ENCODE measurements around the gene CFAP410.

CFAP410 gene
- long read RNA-seq, partial matches to known transcripts: 0 of 30 reads
- long read RNA-seq, other reads (novel, unspliced or antisense): 30 of 30 reads

GRCh38 chr21:44338971-44339910 is at the start of gene CFAP410:
CFAP410 (minus strand) TSS chr21:44339390; CDS start chr21:44339194, 196 bp downstream.
- TF ChIP-seq POLR2AphosphoS5 (IDR thresholded peaks at IDR 0.05; ENCODE audit: low read depth): peak; percentile 95
- TF ChIP-seq SPI1 (IDR thresholded peaks at IDR 0.05; ENCODE audit: borderline replicate concordance, low read depth): no peak
- peak; percentile 93 to 95 for DNase-seq (ENCODE audit: low read depth in 1 of 2, low spot score in 1 of 2)
- Histone ChIP-seq H3K4me3 (replicated peaks; ENCODE audit: insufficient read depth, low read length) (peak within 1 kb of the TSS; percentile 65), H3K27me3 (ENCODE audit: insufficient read depth, poor library complexity, severe bottlenecking) (no peaks in the 10 kb centered on the region), H3K27ac (replicated peaks) (peak within 1 kb of the TSS; percentile 91)

GRCh38 chr21:44384968-44385367 is 45.8 kb upstream of the CFAP410 start:
- Histone ChIP-seq H3K27ac (replicated peaks) (no peak overlapping the region), H3K27me3 (ENCODE audit: insufficient read depth, poor library complexity, severe bottlenecking) (no peaks in the 10 kb centered on the region), H3K4me3 (replicated peaks; ENCODE audit: insufficient read depth, low read length) (no peak overlapping the region)
- TF ChIP-seq GABPA (IDR thresholded peaks at IDR 0.05; ENCODE audit: low read depth) (no peak), REST (IDR thresholded peaks at IDR 0.05; ENCODE audit: insufficient replicate concordance, low read depth) (no peak), SPI1 (IDR thresholded peaks at IDR 0.05; ENCODE audit: borderline replicate concordance, low read depth) (no peak), POLR2AphosphoS5 (IDR thresholded peaks at IDR 0.05; ENCODE audit: low read depth) (no peak)
- TF ChIP-seq, protein P1, sequence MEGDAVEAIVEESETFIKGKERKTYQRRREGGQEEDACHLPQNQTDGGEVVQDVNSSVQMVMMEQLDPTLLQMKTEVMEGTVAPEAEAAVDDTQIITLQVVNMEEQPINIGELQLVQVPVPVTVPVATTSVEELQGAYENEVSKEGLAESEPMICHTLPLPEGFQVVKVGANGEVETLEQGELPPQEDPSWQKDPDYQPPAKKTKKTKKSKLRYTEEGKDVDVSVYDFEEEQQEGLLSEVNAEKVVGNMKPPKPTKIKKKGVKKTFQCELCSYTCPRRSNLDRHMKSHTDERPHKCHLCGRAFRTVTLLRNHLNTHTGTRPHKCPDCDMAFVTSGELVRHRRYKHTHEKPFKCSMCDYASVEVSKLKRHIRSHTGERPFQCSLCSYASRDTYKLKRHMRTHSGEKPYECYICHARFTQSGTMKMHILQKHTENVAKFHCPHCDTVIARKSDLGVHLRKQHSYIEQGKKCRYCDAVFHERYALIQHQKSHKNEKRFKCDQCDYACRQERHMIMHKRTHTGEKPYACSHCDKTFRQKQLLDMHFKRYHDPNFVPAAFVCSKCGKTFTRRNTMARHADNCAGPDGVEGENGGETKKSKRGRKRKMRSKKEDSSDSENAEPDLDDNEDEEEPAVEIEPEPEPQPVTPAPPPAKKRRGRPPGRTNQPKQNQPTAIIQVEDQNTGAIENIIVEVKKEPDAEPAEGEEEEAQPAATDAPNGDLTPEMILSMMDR (IDR thresholded peaks at IDR 0.05; ENCODE audit: insufficient read depth, low read length): no peak
- no peak for DNase-seq (ENCODE audit: low read depth in 1 of 2, low spot score in 1 of 2)

- TF ChIP-seq REST (IDR thresholded peaks at IDR 0.05; ENCODE audit: insufficient replicate concordance, low read depth): no peak
- no peak for TF ChIP-seq SPI1 (IDR thresholded peaks at IDR 0.05; ENCODE audit: borderline replicate concordance, low read depth)
- TF ChIP-seq, protein P1 (IDR thresholded peaks at IDR 0.05; ENCODE audit: insufficient read depth, low read length): no peak
- no peak for TF ChIP-seq GABPA (IDR thresholded peaks at IDR 0.05; ENCODE audit: low read depth)
- TF ChIP-seq POLR2AphosphoS5 (IDR thresholded peaks at IDR 0.05; ENCODE audit: low read depth): no peak
- H3K4me3 ChIP-seq (replicated peaks; ENCODE audit: insufficient read depth, low read length): no peak overlapping the region
- H3K27me3 ChIP-seq (ENCODE audit: insufficient read depth, poor library complexity, severe bottlenecking): no peaks in the 10 kb centered on the region
- H3K27ac ChIP-seq (replicated peaks): no peak overlapping the region
- DNase-seq (ENCODE audit: low read depth in 1 of 2, low spot score in 1 of 2): no peak
Measured at GRCh38 chr21:44383216-44383615, 44.0 kb upstream of the CFAP410 start.

DNA sequence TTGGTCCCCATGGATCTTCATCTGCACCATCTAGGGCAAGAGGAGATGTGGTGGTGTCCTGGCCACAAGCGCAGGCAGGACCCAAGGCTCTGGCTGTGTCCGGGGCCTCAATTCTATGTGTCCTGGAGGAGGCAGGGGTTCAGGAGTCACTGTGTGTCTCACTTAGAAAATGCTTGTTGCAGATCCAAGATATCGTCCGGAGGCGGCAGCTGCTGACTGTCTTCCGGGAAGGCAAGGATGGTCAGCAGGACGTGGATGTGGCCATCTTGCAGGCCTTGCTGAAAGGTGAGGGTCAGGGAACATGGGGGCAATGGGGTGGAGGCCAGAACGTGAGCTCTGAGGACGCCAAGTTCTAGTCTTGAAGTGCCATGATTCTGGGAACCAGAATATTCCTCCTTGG is 43.3 kb upstream of the CFAP410 start:
- no peak overlapping the region for H3K27ac ChIP-seq (replicated peaks)
- TF ChIP-seq POLR2AphosphoS5 (IDR thresholded peaks at IDR 0.05; ENCODE audit: low read depth) (no peak), SPI1 (IDR thresholded peaks at IDR 0.05; ENCODE audit: borderline replicate concordance, low read depth) (no peak), GABPA (IDR thresholded peaks at IDR 0.05; ENCODE audit: low read depth) (no peak), REST (IDR thresholded peaks at IDR 0.05; ENCODE audit: insufficient replicate concordance, low read depth) (no peak)
- TF ChIP-seq, protein P1 (IDR thresholded peaks at IDR 0.05; ENCODE audit: insufficient read depth, low read length): no peak
- H3K4me3 ChIP-seq (replicated peaks; ENCODE audit: insufficient read depth, low read length): no peak overlapping the region
- H3K27me3 ChIP-seq (ENCODE audit: insufficient read depth, poor library complexity, severe bottlenecking): no peaks in the 10 kb centered on the region
- no peak for DNase-seq (ENCODE audit: low read depth in 1 of 2, low spot score in 1 of 2)

Measured in HL-60 (cell line).